ENCODE results near the gene ARPC5. TPM values are rescaled to one million over a fixed set of nuclear protein-coding genes. Genes with fewer than 3 reads are reported as not detected.

ARPC5 gene
- total RNA-seq, 1 experiment from 2014 or later = 409 TPM

DNA sequence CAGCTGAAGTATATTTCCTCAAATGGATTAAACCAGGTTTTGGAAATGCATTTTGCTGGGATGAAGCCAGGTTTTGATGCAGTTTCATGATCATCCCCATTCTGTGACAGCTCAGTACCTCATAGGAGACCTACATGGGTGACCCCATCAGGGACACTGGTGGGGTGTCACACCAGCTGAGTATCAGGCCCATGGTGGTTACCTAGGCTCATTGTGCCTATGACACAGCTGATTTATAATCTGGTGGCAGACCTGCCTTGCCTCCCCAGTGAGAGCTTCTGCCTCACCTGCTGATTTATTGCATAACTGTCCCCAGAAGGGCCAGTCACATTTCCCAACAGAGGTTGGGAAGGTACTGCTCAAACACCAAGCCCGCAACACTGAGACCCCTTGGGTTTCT lies 49.1 kb downstream of the ARPC5 start:
- DNase-seq (ENCODE audit: low read depth) = no peak

DNA sequence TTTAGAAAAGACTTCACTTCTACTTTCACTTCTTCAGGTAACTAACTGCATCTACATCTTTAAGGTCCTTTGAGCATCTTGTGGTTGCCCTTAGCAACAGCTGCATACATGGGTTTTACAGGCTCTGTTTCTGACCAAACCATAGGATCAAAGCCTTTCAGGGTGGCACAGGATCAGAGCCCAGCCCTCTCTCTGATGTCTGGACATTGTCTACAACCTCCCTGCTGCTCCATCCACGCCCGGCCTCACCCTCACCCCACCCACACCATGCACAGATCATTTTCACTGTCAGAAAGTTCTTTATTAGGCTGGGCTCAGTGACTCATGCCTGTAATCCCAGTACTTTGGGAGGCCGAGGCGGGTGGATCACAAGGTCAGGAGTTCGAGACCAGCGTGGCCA lies 50.5 kb downstream of the ARPC5 start:
- DNase-seq (ENCODE audit: low read depth) = no peak

DNA sequence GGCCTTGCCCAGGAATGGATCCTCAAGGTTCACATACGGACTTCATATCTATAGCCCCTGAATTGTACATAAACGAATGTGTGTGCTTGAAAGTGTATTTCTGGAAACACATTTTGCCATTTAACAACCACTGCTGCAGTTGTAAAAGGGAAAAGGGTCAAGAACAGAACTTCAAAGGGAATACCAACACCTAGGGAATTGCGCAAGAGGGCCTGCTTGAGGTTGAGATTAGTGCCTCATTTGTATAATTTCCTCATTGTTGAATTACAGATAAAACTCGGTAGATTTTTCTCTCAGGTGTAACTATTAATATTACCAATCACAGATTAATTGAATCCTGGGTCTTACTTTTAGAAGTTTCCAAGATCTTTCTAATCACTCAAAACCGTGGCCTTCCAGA lies 51.4 kb downstream of the ARPC5 start:
- DNase-seq (ENCODE audit: low read depth) = no peak

DNA sequence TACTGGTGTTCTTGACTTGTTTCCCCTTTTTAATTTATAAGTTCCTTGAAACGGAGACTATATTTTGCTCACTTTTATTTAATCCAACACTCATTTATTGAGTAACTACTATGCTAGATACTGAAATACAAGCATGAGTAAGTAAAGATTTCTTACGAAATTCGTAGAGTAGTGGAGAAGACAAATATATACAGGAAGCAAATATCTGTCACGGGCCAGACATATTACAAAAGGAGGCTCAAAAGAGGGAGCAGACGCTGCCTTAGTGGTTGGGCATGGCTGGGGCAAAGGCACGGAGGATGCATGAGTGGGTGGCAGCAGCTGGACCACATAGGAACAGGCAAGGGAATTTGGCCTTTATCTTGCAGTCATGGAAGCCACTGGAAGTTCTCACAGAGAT lies 52.1 kb downstream of the ARPC5 start:
- no peak for DNase-seq (ENCODE audit: low read depth)

DNA sequence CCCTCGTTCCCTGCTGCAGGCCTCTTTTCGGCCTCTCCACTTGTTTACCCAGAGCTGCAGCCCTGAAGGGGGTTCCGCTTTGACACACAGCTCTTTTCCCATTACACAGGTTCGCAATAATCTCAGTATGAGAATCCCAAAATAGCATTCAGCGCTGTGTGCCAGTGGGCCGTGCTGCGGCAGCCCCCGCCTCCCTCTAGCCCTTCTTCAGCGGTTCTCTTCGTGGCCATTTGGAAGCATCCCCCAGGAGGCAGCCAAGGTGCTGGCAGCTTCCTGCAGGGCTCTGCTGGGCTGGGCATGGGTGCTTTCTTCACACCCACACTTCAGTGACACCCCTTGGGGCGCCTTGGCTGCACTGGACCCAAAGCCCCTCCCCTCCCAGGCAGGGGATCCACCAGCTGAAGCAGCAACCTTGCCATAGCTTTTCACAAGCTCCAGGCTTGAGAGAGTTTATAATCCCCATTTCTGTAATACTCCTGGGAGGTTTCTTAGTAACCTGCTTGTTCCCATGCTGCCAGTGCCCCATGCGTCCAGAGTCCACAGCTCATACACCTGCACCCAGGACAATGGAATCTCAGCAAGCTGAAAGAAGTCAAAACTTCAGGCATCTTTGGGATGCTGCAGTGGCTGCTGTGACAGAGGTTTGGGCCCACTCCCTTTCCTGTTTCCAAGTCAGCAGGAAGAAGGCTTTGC lies 53.4 kb downstream of the ARPC5 start:
- no peak for DNase-seq (ENCODE audit: low read depth)

DNA sequence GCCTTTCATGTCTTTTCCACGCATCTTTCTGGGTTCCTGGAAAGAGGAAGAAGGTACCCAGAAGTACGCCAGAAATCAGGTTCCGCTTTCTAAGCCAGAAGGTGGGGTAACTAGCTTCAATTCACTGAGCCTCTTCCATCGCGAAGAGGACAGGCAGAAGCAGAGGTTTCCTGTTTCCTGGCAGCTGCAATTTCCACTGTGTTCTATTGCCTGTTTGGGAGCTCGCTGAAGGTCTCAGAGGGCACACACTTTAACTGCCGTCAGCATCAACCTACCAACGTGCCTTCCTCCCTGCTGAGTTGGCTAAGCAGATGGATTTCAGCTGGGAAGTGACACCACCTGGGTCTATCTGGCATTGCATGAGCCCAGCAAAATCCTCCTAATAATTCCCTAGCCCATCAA lies 55.3 kb downstream of the ARPC5 start:
- DNase-seq (ENCODE audit: low read depth) = peak; percentile 58

DNA sequence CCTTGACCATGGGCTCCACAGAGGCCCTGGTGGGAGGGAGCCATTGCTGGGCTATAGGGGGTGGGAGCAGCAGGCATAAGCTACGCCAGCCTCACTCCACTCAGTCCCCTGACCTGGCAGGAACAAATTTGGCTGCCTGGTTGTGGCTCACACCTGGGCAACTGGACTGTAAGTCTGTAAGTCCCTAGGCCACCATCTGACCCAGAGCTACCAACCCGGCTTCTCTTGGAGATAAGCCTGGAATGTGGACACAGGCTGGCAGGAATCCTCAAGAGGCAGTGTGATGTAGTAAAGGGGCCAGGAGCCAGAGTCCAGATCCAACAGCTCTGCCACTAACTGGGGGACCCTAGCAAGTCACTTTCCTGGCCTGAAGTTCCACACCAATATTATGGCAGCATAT lies 56.7 kb downstream of the ARPC5 start:
- DNase-seq (ENCODE audit: low read depth) = no peak

DNA sequence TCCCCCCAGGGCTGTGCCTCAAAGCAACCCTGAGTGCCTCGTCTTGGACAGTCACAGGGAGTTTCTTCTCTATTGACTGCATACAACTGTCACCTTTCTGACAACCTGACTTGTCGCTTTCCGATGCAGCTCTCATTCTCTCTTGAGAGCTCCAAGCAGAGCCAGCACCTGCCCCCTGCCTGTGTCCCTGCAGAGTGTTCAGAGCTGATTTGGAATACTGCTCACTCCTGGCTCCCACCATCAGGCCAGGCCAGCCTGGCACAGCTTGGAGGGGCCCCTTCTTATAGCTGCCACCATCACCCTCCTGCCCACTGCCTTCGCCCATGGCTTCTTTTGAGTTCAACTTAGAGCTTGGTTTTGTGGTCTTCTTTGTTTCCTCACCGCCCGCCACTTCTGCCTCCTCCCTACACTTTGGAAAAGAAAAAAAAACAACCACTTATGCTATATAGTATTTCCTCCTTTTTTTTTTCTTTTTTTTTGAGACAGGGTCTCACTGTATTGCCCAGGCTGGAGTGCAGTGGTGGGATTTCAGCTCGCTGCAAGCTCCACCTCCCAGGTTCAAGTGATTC lies 57.6 kb downstream of the ARPC5 start:
- no peak for DNase-seq (ENCODE audit: low read depth)

DNA sequence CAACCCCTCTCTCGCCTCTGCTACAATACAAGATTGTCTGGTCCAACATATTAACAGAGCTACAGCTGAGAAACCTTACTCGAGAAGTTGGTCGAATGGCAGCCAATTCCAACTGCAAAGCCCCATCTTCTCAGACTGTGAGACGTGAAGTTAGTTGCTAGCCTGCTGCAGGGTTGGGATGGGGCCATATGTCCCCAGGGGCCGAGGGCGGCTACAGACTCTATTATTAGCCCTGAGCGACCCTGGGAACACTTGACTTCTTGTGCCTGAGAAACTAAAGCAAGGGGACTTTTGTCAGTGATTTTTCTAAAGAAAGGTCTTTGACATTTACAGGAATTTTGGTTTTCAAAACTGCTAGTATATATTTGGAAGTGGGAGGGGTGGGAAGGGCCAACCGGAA lies 59.0 kb downstream of the ARPC5 start:
- DNase-seq (ENCODE audit: low read depth) = no peak

DNA sequence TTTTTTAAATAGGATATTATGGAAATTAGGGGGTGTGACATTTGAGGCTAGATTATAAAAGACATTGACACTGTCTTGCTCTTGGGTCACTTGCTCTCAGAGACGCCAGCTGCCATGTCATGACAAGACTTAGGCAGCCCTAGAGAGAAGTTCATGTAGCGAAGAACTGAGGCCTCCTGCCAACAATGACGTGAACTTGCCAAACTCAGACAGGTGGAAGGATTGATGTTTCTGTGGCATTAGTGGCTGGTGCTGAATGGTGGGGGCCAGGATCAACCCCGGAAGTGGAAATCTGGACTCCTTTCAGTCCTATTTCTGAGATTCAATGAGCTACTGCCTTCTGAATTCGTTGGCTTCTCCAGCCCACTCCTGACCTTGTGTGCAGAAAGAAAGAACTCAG lies 60.0 kb downstream of the ARPC5 start:
- DNase-seq (ENCODE audit: low read depth) = no peak

DNA sequence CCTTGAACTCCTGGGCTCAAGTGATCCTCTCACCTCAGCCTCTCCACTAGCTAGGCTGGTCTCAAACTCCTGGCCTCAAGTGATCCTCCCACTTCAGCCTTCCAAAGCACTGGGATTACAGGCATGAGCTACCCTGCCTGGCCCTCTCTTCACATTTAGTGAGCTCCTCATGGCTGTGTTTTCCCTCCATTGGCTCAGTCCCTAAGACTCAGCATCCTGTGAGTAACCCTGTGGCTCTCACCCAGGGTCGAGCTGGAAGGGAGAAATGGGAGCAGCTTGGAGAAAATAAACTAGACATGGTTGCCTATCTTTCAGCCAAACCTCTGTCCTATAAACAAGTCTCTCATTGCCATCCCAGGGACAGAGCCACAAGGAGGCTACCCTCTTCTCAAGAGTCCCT lies 62.9 kb downstream of the ARPC5 start:
- DNase-seq (ENCODE audit: low read depth) = peak; percentile 34

DNA sequence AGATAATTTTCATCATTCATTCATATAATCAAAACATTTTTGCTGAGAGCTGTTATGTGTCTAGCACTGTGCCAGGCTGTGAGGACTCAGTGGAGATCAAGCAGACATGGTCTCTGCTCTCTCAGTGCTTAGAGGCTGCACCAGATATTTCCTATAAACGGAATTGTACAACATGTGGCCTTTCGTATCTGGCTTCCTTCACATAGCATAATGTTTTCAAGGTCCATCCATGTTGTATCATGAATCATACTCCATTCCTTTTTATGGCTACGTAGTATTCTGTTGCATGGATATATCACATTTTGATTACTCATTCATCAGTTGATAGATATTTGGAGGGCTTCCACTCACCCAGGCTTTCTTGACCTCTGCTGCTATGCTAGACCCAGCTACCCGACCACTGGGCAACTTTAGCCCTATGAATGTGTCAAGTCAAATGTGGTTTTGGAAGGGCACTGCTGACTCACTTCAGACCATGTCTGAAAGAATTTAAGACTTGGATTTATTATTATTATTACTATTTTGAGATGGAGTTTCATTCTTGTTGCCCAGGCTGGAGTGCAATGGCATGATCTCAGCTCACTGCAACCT lies 63.8 kb downstream of the ARPC5 start:
- peak; percentile 76 for DNase-seq (ENCODE audit: low read depth)

Other genes starting within 250 kb of the ARPC5 start
- gene NMNAT2, start 217.4 kb downstream of the ARPC5 start, total RNA-seq (2014; rRNA removed; shearing (Covaris generic)) = 8.2 and 25.2 TPM in 2 replicates
- 31.7 and 65.6 TPM in 2 replicates for gene SMG7, start 163.3 kb downstream of the ARPC5 start, total RNA-seq (2014; rRNA removed; shearing (Covaris generic))
- 10.8 and 17.1 TPM in 2 replicates for gene NCF2, start 45.3 kb downstream of the ARPC5 start, total RNA-seq (2014; rRNA removed; shearing (Covaris generic))
- gene APOBEC4, start 17.5 kb upstream of the ARPC5 start, total RNA-seq (2014; rRNA removed; shearing (Covaris generic)) = not detected in 2 replicates
- gene RGL1, start 169.3 kb upstream of the ARPC5 start, total RNA-seq (2014; rRNA removed; shearing (Covaris generic)) = 9.8 and 18.3 TPM in 2 replicates